WTC11 (cell line): Measurements from ENCODE around the gene CNOT6. TPM values are rescaled to one million over a fixed set of nuclear protein-coding genes. Genes with fewer than 3 reads are reported as not detected.
"Not testable (repeated sequence)": the region's sequence is repeated elsewhere in the genome, so short reads cannot be mapped to it uniquely, and the experiment has no call there.

Source experiments
- ATAC-seq: fragments of 200-7000 bp; cut with Tn5 transposase; 2 replicates; pipeline ENCODE4 v1.10.0; 2021; ENCODE audit warnings: mild to moderate bottlenecking, moderate library complexity
- CTCF ChIA-PET: fragments of 300-600 bp; sonication (Branson Sonifier 250); formaldehyde crosslinking; loops from one replicate; lab custom pipeline; 2021; ENCODE audit warnings: antibody characterized with exemption; lab: Charles Lee
- POLR2A ChIA-PET: fragments of 350-600 bp; sonication (Branson Sonifier 250); formaldehyde crosslinking; loops from one replicate; lab custom pipeline; 2021; ENCODE audit warnings: antibody characterized with exemption; lab: Charles Lee
- DNase-seq: peaks from one replicate; pipeline ENCODE4 v3.0.0; 2021; ENCODE audit warnings: low spot score
- H3K27ac Mint-ChIP-seq: 2 replicates; pipeline ENCODE4 v1.8.0; 2021; ENCODE audit warnings: mixed read lengths
- H3K27me3 Mint-ChIP-seq: 2 replicates; pipeline ENCODE4 v1.8.0; 2021; ENCODE audit warnings: low read depth, mild to moderate bottlenecking, moderate library complexity, mixed read lengths
- H3K36me3 Mint-ChIP-seq: 2 replicates; pipeline ENCODE4 v1.8.0; 2021; ENCODE audit warnings: mixed read lengths
- H3K4me1 Mint-ChIP-seq: 2 replicates; pipeline ENCODE4 v1.8.0; 2022; ENCODE audit warnings: mixed read lengths
- H3K4me3 Mint-ChIP-seq: 2 replicates; pipeline ENCODE4 v1.8.0; 2021; ENCODE audit warnings: mild to moderate bottlenecking, moderate library complexity, mixed read lengths
- H3K9me3 Mint-ChIP-seq: 2 replicates; pipeline ENCODE4 v1.8.0; 2021; ENCODE audit warnings: mixed read lengths
- ATF3 ChIP-seq: sonication (generic); formaldehyde crosslinking; conservative IDR thresholded peaks from 2 replicates; pipeline ENCODE4 v1.8.1; 2022; ENCODE audit warnings: mild to moderate bottlenecking, missing genetic modification reagents
- E2F1 ChIP-seq: sonication (generic); formaldehyde crosslinking; IDR thresholded peaks from 2 replicates; pipeline ENCODE4 v1.8.0; 2022; ENCODE audit warnings: mild to moderate bottlenecking, missing genetic modification reagents
- E2F5 ChIP-seq: sonication (generic); formaldehyde crosslinking; IDR thresholded peaks from 2 replicates; pipeline ENCODE4 v1.8.1; 2022; ENCODE audit warnings: mild to moderate bottlenecking, moderate library complexity, missing genetic modification reagents
- FOXP1 ChIP-seq: sonication (generic); formaldehyde crosslinking; IDR thresholded peaks from 2 replicates; pipeline ENCODE4 v1.8.0; 2022; ENCODE audit warnings: missing genetic modification reagents, mild to moderate bottlenecking, moderate library complexity, borderline replicate concordance
- GABPB1 ChIP-seq: sonication (generic); formaldehyde crosslinking; IDR thresholded peaks from 2 replicates; pipeline ENCODE4 v1.8.1; 2023; ENCODE audit warnings: mild to moderate bottlenecking, missing genetic modification reagents
- IRF1 ChIP-seq: sonication (generic); formaldehyde crosslinking; IDR thresholded peaks from 2 replicates; pipeline ENCODE4 v1.8.0; 2023; ENCODE audit warnings: missing genetic modification reagents
- JAZF1 ChIP-seq: fragments of 250-450 bp; sonication (Bioruptor Pico); IDR thresholded peaks from 2 replicates; pipeline ENCODE4 v1.9.0; 2021; ENCODE audit warnings: moderate library complexity, mild to moderate bottlenecking, inconsistent platforms
- MAX ChIP-seq: sonication (generic); formaldehyde crosslinking; IDR thresholded peaks from 2 replicates; pipeline ENCODE4 v1.8.0; 2022; ENCODE audit warnings: mild to moderate bottlenecking, missing genetic modification reagents
- TCF7 ChIP-seq: sonication (generic); formaldehyde crosslinking; IDR thresholded peaks from 2 replicates; pipeline ENCODE4 v1.8.0; 2022; ENCODE audit warnings: mild to moderate bottlenecking, low read depth, missing genetic modification reagents, moderate library complexity
- ZNF263 ChIP-seq: sonication (generic); formaldehyde crosslinking; IDR thresholded peaks from 2 replicates; pipeline ENCODE4 v1.8.1; 2022; ENCODE audit warnings: low read depth, mild to moderate bottlenecking, moderate library complexity, missing genetic modification reagents
- ZNF281 ChIP-seq: sonication (generic); formaldehyde crosslinking; IDR thresholded peaks from 2 replicates; pipeline ENCODE4 v1.8.0; 2023; ENCODE audit warnings: mild to moderate bottlenecking, missing genetic modification reagents
- ZNF532 ChIP-seq: fragments of 250-450 bp; sonication (Bioruptor Pico); IDR thresholded peaks from 2 replicates; pipeline ENCODE4 v1.9.0; 2021; ENCODE audit warnings: mild to moderate bottlenecking, borderline replicate concordance
- total RNA-seq: library from RNA; stranded (reverse); gene quantifications from 3 replicates; pipeline ENCODE4 v1.2.3, GENCODE V29; 2021

The CNOT6 gene
- total RNA-seq, 1 experiment from 2014 or later = 41.0 TPM

- no peak for TF ChIP-seq ZNF263
- TF ChIP-seq E2F1 = no peak
- no peak for TF ChIP-seq MAX (CRISPR knock-in tag)
- TF ChIP-seq JAZF1 (CRISPR knock-in tag) = no peak
- no peak for TF ChIP-seq ZNF281
- no peak for TF ChIP-seq FOXP1
- TF ChIP-seq ATF3 (CRISPR knock-in tag) = no peak
- TF ChIP-seq E2F5 = no peak
- no peak for TF ChIP-seq GABPB1 (CRISPR knock-in tag)
- TF ChIP-seq TCF7 (CRISPR knock-in tag) = no peak
- no peak for TF ChIP-seq IRF1 (CRISPR knock-in tag)
- TF ChIP-seq ZNF532 (CRISPR knock-in tag) = no peak
- no peak overlapping the region for H3K4me3 Mint-ChIP-seq
- peaks cover 47% of the 10 kb centered on the region for H3K36me3 Mint-ChIP-seq
- ATAC-seq = no peak
- H3K27me3 Mint-ChIP-seq = no peaks in the 10 kb centered on the region
- H3K9me3 Mint-ChIP-seq = peaks cover 20% of the 10 kb centered on the region
- DNase-seq = no peak
- 0 out of 2 replicates have a peak overlapping the region, but pooled peaks have one; percentile 5 for H3K27ac Mint-ChIP-seq
- CTCF ChIA-PET = no interaction called here
- POLR2A ChIA-PET = no interaction called here
- H3K4me1 Mint-ChIP-seq = peaks cover 51% of the 10 kb centered on the region
These were observed 33.5 kb downstream of the CNOT6 start for GRCh38 chr5:180527659-180528058.

GRCh38 chr5:180531036-180531585, 36.9 kb downstream of the CNOT6 start:
- H3K27ac Mint-ChIP-seq, CTCF ChIA-PET, H3K4me3 Mint-ChIP-seq, H3K27me3 Mint-ChIP-seq, DNase-seq, ATAC-seq, POLR2A ChIA-PET: not testable (repeated sequence)
- Mint-ChIP-seq H3K36me3 (peaks cover 67% of the 10 kb centered on the region), H3K4me1 (peaks cover 18% of the 10 kb centered on the region), H3K9me3 (peaks cover 25% of the 10 kb centered on the region)
